RCC 7860 (cell line): Measurements from ENCODE around the gene BTBD16.

Source experiments
- DNase-seq: peaks from one replicate; pipeline ENCODE4 v3.0.0-alpha.2; 2015; ENCODE audit warnings: low spot score
- FAIRE-seq: peaks from 2 replicates; lab custom pipeline; 2012; peaks lifted over from hg19 to GRCh38; lab: Jason Lieb, UNC

The BTBD16 gene

DNA sequence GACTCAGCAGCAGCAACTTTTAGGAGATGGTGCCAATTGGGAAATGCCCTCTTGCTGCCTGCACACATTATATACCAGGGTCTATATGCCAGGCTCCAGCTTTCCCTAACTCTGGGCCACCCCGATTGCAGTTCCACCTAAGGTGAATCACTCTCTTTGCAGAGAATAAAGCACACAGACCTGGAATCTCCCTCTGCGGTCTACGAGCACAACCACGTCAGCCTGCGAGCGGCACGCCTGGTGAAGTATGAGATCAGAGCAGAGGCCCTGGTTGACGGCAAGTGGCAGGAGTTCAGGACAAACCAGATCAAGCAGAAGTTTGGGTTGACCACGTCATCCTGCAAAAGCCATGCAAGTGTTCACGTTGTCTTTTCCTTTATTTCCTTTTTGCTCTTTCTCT, 65.2 kb downstream of the BTBD16 start:
- DNase-seq (peak; percentile 89), FAIRE-seq (peak; percentile 71)

DNA sequence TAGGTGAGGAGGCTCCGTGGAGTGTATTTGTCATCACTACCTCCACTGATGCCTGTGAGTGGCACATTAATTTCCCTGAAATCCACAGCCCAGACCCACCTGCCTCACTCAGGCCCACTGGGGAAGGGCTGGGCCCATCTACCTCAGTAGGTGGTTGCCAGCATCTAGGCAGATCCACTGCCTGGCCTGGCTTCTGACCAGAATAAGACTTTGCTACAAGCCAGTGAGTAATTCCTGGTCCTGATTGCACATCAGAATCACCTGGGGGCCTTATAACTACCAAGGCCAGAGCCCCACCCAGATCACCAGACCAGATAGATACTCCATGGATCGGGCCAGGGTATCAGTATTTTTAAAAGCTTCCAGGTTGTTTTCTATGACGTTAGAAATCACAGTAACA, 65.9 kb downstream of the BTBD16 start:
- FAIRE-seq (no peak), DNase-seq (no peak)

GRCh38 chr10:122338609-122339441, 67.7 kb downstream of the BTBD16 start:
- DNase-seq (no peak), FAIRE-seq (no peak)

- FAIRE-seq, result no peak
- DNase-seq, result no peak
These were observed 70.2 kb downstream of the BTBD16 start for GRCh38 chr10:122341141-122341810.

DNA sequence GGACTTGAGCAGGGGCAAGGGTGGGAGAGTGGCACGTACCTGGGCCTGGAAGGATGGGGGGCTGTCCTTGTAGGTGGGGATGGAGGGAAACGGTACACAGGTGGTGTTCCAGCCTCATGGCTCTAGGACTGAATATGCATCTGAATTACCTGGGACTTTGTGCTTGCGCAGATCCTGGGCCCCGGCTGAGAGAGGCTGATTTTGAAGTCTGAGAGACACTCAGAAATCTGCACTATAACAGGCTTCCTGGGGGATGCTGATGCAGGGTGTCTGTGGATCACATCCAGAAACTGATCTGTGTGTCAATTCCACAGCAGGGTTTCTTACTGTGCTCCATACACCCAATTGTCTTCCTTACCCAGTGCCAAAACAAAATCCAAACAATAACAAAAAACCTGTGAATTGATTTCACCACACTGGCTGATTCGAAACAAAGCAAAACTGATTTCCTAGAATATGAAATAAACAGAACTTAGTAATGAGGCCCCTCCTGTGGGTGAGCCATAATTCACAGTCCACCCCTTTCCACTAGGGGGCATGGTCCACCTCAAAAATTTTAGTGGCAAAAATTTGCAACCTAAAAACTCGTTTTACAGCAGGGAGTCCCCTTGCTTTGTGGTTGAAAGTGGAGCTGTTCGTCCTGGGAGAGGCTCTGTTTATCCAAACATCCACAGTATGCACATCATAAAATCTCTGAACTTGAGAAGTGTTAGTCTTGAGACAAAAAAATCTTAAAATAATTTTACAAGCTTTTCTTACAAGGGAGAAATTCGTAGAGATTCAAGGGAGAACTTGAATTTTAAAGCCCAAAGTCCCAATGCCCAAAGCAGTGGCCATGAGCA, 71.4 kb downstream of the BTBD16 start:
- peak; percentile 70 for FAIRE-seq
- peak; percentile 15 for DNase-seq

GRCh38 chr10:122343135-122343800, 72.2 kb downstream of the BTBD16 start:
- no peak for FAIRE-seq
- no peak for DNase-seq

GRCh38 chr10:122343936-122344335, 72.8 kb downstream of the BTBD16 start:
- DNase-seq, result no peak
- FAIRE-seq, result no peak

DNA sequence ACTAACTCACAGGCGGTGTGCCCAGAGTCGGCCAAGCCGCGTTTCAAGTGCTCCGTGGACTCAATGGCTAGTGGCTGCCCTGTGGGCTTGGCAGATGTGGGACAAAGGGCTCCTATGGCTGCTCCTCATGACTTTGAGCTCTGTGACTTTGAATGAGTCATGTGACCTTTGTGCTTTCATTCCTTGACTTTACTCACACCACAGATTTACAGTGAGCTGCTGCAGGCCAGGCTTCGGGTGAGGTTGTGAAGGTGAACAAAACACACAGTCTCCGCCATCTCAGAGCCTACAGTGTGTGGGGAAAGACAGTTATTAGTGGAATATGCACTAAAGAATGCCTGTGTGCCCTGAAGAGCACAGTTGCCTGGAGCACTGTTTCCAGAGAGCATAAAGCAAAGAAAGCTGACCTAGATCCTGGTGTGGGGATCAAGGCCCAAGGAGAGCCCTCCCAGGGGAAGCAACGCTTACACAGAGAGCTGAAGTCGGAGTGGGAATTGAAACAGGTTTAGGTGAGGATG, 73.7 kb downstream of the BTBD16 start:
- DNase-seq (peak; percentile 91), FAIRE-seq (peak; percentile 95)

GRCh38 chr10:122346326-122346950, 75.3 kb downstream of the BTBD16 start:
- DNase-seq, result no peak
- FAIRE-seq, result no peak

DNA sequence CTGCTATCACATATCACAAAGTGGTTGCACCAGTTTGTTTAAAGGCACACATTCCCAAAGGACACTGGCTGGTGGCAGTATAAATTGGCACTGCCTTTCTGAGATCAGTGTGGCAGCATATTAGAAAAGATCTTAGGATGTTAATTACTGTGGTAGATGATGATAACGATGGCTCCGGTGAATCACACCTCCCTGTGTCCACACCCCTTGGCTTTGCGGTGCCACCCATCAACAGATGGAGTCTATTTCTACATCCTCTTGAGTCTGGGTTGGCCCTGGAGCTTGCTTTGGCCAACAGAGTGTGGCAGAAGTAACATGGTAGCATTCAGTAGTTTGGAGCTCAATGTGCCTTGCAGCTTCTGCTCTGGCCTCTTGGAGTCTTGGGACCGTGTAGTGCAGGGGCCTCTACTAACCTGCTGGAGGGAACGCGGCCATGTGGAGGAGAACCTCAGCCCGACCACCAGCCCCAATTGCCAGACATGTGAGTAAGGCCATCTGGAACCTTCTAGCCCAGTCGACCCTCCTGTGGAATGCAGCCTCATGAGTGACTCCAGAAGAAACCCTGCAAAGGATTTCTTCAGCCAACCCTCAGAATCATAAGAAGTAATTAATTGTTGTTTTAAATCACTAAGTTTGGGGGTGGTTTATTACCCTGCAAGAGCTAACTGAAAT, 76.2 kb downstream of the BTBD16 start:
- FAIRE-seq (no peak), DNase-seq (no peak)

DNA sequence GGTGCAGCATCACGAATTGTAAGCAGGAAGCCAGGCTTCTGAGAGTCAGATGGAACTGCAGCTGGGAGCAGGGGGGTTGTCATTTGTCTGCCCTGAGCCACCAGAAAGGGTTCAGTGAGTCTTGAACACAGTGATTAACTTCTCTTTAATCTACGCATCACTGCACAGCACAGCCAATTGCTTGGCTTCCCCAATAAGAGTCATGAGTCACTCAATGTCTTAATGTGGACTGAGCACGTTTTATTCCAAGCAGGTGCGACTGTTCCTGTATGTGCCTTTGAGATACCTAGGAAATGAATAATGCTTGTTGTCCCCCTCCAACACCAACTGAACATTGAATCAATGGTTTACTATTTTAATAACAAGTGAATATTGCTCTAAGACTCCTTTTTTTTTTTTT, 77.4 kb downstream of the BTBD16 start:
- DNase-seq (peak; percentile 90), FAIRE-seq (peak; percentile 97)

DNA sequence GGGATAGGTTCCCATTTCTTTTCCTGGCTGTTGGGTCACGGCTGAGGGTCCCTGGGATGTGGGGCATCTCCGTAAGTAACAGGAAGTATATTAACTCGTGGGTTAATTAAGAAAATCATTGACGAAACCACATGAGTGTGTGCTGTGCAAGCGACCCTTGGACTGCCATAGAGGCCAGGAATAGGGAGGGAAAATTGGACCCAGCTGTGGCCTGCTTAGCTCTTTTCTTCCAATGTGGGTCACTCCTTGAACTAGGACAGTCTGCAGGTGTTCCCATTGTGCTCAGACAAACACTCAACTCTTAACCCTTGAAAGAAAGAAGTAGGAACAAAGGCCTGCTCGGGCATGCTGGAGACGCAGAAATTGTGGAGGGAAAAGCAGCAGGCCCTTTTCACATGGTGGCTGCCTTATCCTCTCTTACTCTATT, 77.9 kb downstream of the BTBD16 start:
- no peak for FAIRE-seq
- DNase-seq, result no peak

- FAIRE-seq (no peak), DNase-seq (no peak)
These were observed 78.8 kb downstream of the BTBD16 start for GRCh38 chr10:122349758-122350369.

DNA sequence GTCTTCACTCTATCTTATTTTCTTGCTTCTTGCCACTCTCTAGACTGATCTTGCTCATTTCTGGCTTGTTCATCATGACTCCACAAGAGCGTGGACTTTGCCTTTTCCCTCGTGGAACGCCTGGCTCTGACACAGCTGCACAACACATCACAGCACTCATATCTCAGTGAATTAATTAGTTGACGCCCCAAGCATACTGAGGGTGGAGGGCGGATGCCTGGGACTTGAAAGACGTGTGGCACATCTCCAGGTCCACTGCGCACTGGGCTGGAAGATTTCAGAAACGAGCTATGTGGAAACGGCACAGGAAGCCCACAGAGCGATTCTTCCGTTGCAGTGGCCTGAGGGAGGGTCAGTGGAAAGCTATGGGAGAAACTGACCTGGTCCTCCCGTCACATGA, 79.8 kb downstream of the BTBD16 start:
- FAIRE-seq (no peak), DNase-seq (no peak)

- DNase-seq (no peak), FAIRE-seq (no peak)
These were observed 81.9 kb downstream of the BTBD16 start for GRCh38 chr10:122352817-122353525.

- DNase-seq, result no peak
- FAIRE-seq, result no peak
These were observed 83.3 kb downstream of the BTBD16 start for GRCh38 chr10:122354383-122354782.

DNA sequence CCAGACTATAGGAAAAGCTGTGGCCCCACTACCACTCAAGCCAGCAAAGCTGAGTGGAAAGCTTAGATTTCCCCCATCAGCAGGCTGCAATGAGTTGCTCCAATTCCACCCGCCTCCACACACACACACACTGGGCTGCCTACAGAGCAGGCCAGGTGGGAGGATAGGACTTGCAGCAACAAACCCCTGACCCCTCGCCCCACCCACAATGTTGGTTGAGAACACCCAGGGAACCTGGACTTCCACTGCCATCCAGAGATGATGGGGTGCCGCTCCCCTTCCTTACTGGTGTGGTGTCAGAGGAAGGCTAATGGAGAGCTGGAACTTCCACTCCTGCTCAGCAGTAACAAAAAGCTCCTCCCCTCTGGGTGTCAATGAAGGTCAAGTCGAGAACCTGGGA, 86.6 kb downstream of the BTBD16 start:
- DNase-seq (no peak), FAIRE-seq (no peak)

GRCh38 chr10:122359621-122360020, 88.5 kb downstream of the BTBD16 start:
- DNase-seq, result no peak
- no peak for FAIRE-seq

DNA sequence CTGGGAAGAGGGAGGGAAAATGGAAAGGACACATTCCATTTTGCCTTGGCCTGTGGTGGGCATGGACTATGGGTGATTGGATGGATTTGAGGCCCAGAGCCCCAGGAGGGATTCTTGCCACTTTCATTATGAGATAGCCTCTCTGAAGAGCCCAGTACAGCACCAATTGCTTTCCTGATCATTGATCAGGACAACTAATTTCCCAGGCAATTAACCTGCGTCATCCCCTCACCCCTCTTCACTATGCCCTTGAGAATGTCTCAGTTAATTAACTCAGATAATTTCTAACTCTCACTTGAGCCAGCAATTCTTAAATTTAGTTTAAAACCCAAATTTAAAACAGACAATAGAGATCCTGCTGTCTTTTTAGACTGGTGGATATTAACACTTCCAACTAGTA, 90.0 kb downstream of the BTBD16 start:
- FAIRE-seq (no peak), DNase-seq (no peak)
